ENCODE measurements around the gene PRSS21.

The PRSS21 gene

GRCh38 chr16:2843526-2843925 lies 26.5 kb downstream of the PRSS21 start:
- TF ChIP-seq TCF12 (IDR thresholded peaks at IDR 0.05; ENCODE audit: low read depth) (no peak), NFIC (IDR thresholded peaks at IDR 0.05) (no peak), USF1 (IDR thresholded peaks at IDR 0.05) (no peak), TEAD4 (IDR thresholded peaks at IDR 0.05) (no peak), TAF1 (IDR thresholded peaks at IDR 0.05; ENCODE audit: low read depth) (no peak), CEBPB (IDR thresholded peaks at IDR 0.05) (no peak), RAD21 (IDR thresholded peaks at IDR 0.05; ENCODE audit: low read depth) (no peak), CREB1 (IDR thresholded peaks at IDR 0.05; ENCODE audit: low read depth) (no peak), REST (IDR thresholded peaks at IDR 0.05; ENCODE audit: low read depth) (no peak), FOXM1 (IDR thresholded peaks at IDR 0.05; ENCODE audit: borderline replicate concordance, low read depth) (no peak), EGR1 (IDR thresholded peaks at IDR 0.05) (no peak), MAX (IDR thresholded peaks at IDR 0.05) (no peak), YY1 (IDR thresholded peaks at IDR 0.05; ENCODE audit: low read depth) (no peak), EP300 (IDR thresholded peaks at IDR 0.05; ENCODE audit: borderline replicate concordance) (no peak), ZBTB7A (IDR thresholded peaks at IDR 0.05; ENCODE audit: low read depth) (no peak)

GRCh38 chr16:2845116-2845515 lies 28.1 kb downstream of the PRSS21 start:
- TF ChIP-seq ZBTB7A (IDR thresholded peaks at IDR 0.05; ENCODE audit: low read depth): no peak
- no peak for TF ChIP-seq TCF12 (IDR thresholded peaks at IDR 0.05; ENCODE audit: low read depth)
- no peak for TF ChIP-seq REST (IDR thresholded peaks at IDR 0.05; ENCODE audit: low read depth)
- no peak for TF ChIP-seq USF1 (IDR thresholded peaks at IDR 0.05)
- no peak for TF ChIP-seq EGR1 (IDR thresholded peaks at IDR 0.05)
- no peak for TF ChIP-seq RAD21 (IDR thresholded peaks at IDR 0.05; ENCODE audit: low read depth)
- TF ChIP-seq CREB1 (IDR thresholded peaks at IDR 0.05; ENCODE audit: low read depth): no peak
- TF ChIP-seq MAX (IDR thresholded peaks at IDR 0.05): no peak
- no peak for TF ChIP-seq CEBPB (IDR thresholded peaks at IDR 0.05)
- no peak for TF ChIP-seq TEAD4 (IDR thresholded peaks at IDR 0.05)

GRCh38 chr16:2846511-2847310 lies 29.7 kb downstream of the PRSS21 start:
- no peak for TF ChIP-seq TAF1 (IDR thresholded peaks at IDR 0.05; ENCODE audit: low read depth)
- TF ChIP-seq YY1 (IDR thresholded peaks at IDR 0.05; ENCODE audit: low read depth): no peak
- TF ChIP-seq REST (IDR thresholded peaks at IDR 0.05; ENCODE audit: low read depth): no peak
- no peak for TF ChIP-seq RAD21 (IDR thresholded peaks at IDR 0.05; ENCODE audit: low read depth)
- TF ChIP-seq EP300 (IDR thresholded peaks at IDR 0.05; ENCODE audit: borderline replicate concordance): no peak
- no peak for TF ChIP-seq ZBTB7A (IDR thresholded peaks at IDR 0.05; ENCODE audit: low read depth)
- TF ChIP-seq TEAD4 (IDR thresholded peaks at IDR 0.05): no peak
- TF ChIP-seq EGR1 (IDR thresholded peaks at IDR 0.05): no peak
- TF ChIP-seq NFIC (IDR thresholded peaks at IDR 0.05): no peak
- TF ChIP-seq CEBPB (IDR thresholded peaks at IDR 0.05): no peak
- no peak for TF ChIP-seq FOXM1 (IDR thresholded peaks at IDR 0.05; ENCODE audit: borderline replicate concordance, low read depth)
- TF ChIP-seq MAX (IDR thresholded peaks at IDR 0.05): no peak
- TF ChIP-seq TCF12 (IDR thresholded peaks at IDR 0.05; ENCODE audit: low read depth): no peak
- no peak for TF ChIP-seq USF1 (IDR thresholded peaks at IDR 0.05)
- no peak for TF ChIP-seq CREB1 (IDR thresholded peaks at IDR 0.05; ENCODE audit: low read depth)
